Gastrocnemius medialis (tissue), 4 donors: ENCODE data around the gene PDE4D. TPM values are rescaled to one million over a fixed set of nuclear protein-coding genes. Genes with fewer than 3 reads are reported as not detected.

Experiments used
- ATAC-seq, 2 donors: fragments of 150-250 bp; one replicate each; pipeline ENCODE4 v1.9.1; 2016
- DNase-seq, 2 donors: peaks; one replicate each; pipeline ENCODE4 v3.0.0-alpha.2; 2019
- H3K27ac ChIP-seq, 4 donors: fragments of 200-600 bp; sonication (generic); 1 replicate in 1 of 4; 2 replicates in 3 of 4; pipeline ENCODE4 v1.5.1; 2016 to 2018; ENCODE audit warnings: mild to moderate bottlenecking in 2 of 4, moderate library complexity in 1 of 4
- H3K27me3 ChIP-seq, 3 donors: fragments of 200-600 bp; sonication (generic) in 2 of 3; 1 replicate in 1 of 3; 2 replicates in 2 of 3; pipeline versions ENCODE4 v1.5.1 to v1.6.0; 2016 to 2019; ENCODE audit warnings: mild to moderate bottlenecking in 1 of 3, moderate library complexity in 1 of 3
- H3K36me3 ChIP-seq, 2 donors: fragments of 200-600 bp; sonication (generic) in 1 of 2; one replicate each; pipeline ENCODE4 v1.5.1; 2017 to 2018
- H3K4me1 ChIP-seq, 2 donors: fragments of 200-600 bp; sonication (generic) in 1 of 2; one replicate each; pipeline ENCODE4 v1.5.1; 2016 to 2017; ENCODE audit warnings: mild to moderate bottlenecking in 2 of 2
- H3K4me3 ChIP-seq, 4 donors: fragments of 200-600 bp; sonication (generic) in 3 of 4; 1 replicate in 1 of 4; 2 replicates in 3 of 4; pipeline ENCODE4 v1.5.1; 2016 to 2019; ENCODE audit warnings: mild to moderate bottlenecking in 2 of 4
- H3K9me3 ChIP-seq, 3 donors: fragments of 200-600 bp; sonication (generic) in 2 of 3; 1 replicate in 1 of 3; 2 replicates in 2 of 3; pipeline ENCODE4 v1.5.1; 2016 to 2019
- CTCF ChIP-seq, 5 experiments: fragments of 450-650 bp in 3 of 5; fragments of 200-600 bp in 2 of 5; sonication (generic) in 2 of 5; IDR thresholded peaks in 4 of 5; conservative IDR thresholded peaks in 1 of 5; 1 replicate in 4 of 5; 2 replicates in 1 of 5; pipeline ENCODE4 v1.5.1; 2016 to 2019; ENCODE audit warnings: antibody characterized with exemption in 5 of 5, mild to moderate bottlenecking in 3 of 5, moderate library complexity in 3 of 5
- POLR2A ChIP-seq, 2 donors: fragments of 450-650 bp; IDR thresholded peaks; one replicate each; pipeline ENCODE4 v1.6.1; 2017; ENCODE audit warnings: antibody characterized with exemption in 2 of 2, mild to moderate bottlenecking in 2 of 2, moderate library complexity in 2 of 2
- in situ Hi-C, 4 donors: fragments of 200-750 bp; cut with MboI; loops; one replicate each; pipeline versions ENCODE4 v1.15.0 to v1.8.0; 2017; ENCODE audit warnings: low sequenced_read_pairs in 4 of 4
- intact Hi-C: fragments of 100-400 bp; cut with DNase I; formaldehyde crosslinking; loops from one replicate; pipeline ENCODE4 v1.15.1; 2023; ENCODE audit warnings: low total_unique reads
- total RNA-seq, 4 donors: library from RNA; depleted of rRNA; stranded (reverse); fragments of >200 nt; gene quantifications; one replicate each; pipeline versions ENCODE4 v1.1.0 to v1.2.3, GENCODE V29; 2016

The PDE4D gene
- total RNA-seq, 4 donors from 2014 or later, result 133 to 223 (median 185) TPM

- in situ Hi-C loops (loop anchor here in 1 of 4 donors (25.0 kb wide), 1 partner anchor 333 kb away; no protein-coding TSS in a partner anchor), intact Hi-C loops (no loop called here)
- DNase-seq (no peak), ATAC-seq (no peak)
- Histone ChIP-seq H3K9me3 (no peaks in the 10 kb centered on the region), H3K4me1 (no peaks in the 10 kb centered on the region), H3K4me3 (no peak overlapping the region), H3K27me3 (no peaks in the 10 kb centered on the region), H3K27ac (no peak overlapping the region), H3K36me3 (no peaks in the 10 kb centered on the region)
- TF ChIP-seq POLR2A (IDR thresholded peaks at IDR 0.05), result no peak
- TF ChIP-seq CTCF (IDR thresholded peaks at IDR 0.05 in 4 of 5, conservative IDR thresholded peaks at IDR 0.05 in 1 of 5), result no peak
These were observed 64.1 kb downstream of the PDE4D start for GRCh38 chr5:59829386-59829785.

- ATAC-seq, result no peak
- TF ChIP-seq POLR2A (IDR thresholded peaks at IDR 0.05) (no peak), CTCF (IDR thresholded peaks at IDR 0.05 in 4 of 5, conservative IDR thresholded peaks at IDR 0.05 in 1 of 5) (no peak)
- intact Hi-C loops, result no loop called here
- no peaks in the 10 kb centered on the region for H3K27me3 ChIP-seq
- H3K27ac ChIP-seq, result no peak overlapping the region
- no peaks in the 10 kb centered on the region for H3K4me1 ChIP-seq
- no peak for DNase-seq
- H3K4me3 ChIP-seq, result no peak overlapping the region
- in situ Hi-C loops, result loop anchor here in 1 of 4 donors (25.0 kb wide), 1 partner anchor 334 kb away; no protein-coding TSS in a partner anchor
- no peaks in the 10 kb centered on the region for H3K9me3 ChIP-seq
- H3K36me3 ChIP-seq, result no peaks in the 10 kb centered on the region
These were observed 64.9 kb downstream of the PDE4D start for GRCh38 chr5:59828623-59829022.

- ATAC-seq (no peak), DNase-seq (no peak)
- Histone ChIP-seq H3K36me3 (no peaks in the 10 kb centered on the region), H3K27me3 (no peaks in the 10 kb centered on the region), H3K4me3 (no peak overlapping the region), H3K9me3 (no peaks in the 10 kb centered on the region), H3K4me1 (no peaks in the 10 kb centered on the region), H3K27ac (no peak overlapping the region)
- TF ChIP-seq POLR2A (IDR thresholded peaks at IDR 0.05), result no peak
- no peak for TF ChIP-seq CTCF (IDR thresholded peaks at IDR 0.05 in 4 of 5, conservative IDR thresholded peaks at IDR 0.05 in 1 of 5)
- in situ Hi-C loops, result loop anchor here in 1 of 4 donors (25.0 kb wide), 1 partner anchor 335 kb away; no protein-coding TSS in a partner anchor
- intact Hi-C loops, result no loop called here
These were observed 66.5 kb downstream of the PDE4D start for GRCh38 chr5:59826996-59827395.

- in situ Hi-C loops, result loop anchor here in 2 of 4 donors (25.0 kb wide), 2 partner anchors 564 to 864 kb away; no protein-coding TSS in a partner anchor
- Histone ChIP-seq H3K27ac (no peak overlapping the region), H3K4me1 (no peaks in the 10 kb centered on the region), H3K27me3 (no peaks in the 10 kb centered on the region), H3K9me3 (no peaks in the 10 kb centered on the region), H3K4me3 (no peak overlapping the region), H3K36me3 (no peaks in the 10 kb centered on the region)
- DNase-seq, result no peak
- intact Hi-C loops, result no loop called here
- TF ChIP-seq POLR2A (IDR thresholded peaks at IDR 0.05), result no peak
- TF ChIP-seq CTCF (IDR thresholded peaks at IDR 0.05 in 4 of 5, conservative IDR thresholded peaks at IDR 0.05 in 1 of 5), result no peak
- ATAC-seq, result no peak
These were observed 70.1 kb downstream of the PDE4D start for GRCh38 chr5:59823420-59823819.

- Histone ChIP-seq H3K4me1 (no peaks in the 10 kb centered on the region), H3K27ac (no peak overlapping the region), H3K36me3 (no peaks in the 10 kb centered on the region), H3K27me3 (no peaks in the 10 kb centered on the region), H3K9me3 (no peaks in the 10 kb centered on the region), H3K4me3 (no peak overlapping the region)
- intact Hi-C loops (no loop called here), in situ Hi-C loops (loop anchor here (10.0 to 25.0 kb wide), 4 partner anchors 567 to 867 kb away; no protein-coding TSS in a partner anchor)
- ATAC-seq (no peak), DNase-seq (no peak)
- TF ChIP-seq CTCF (IDR thresholded peaks at IDR 0.05 in 4 of 5, conservative IDR thresholded peaks at IDR 0.05 in 1 of 5) (no peak), POLR2A (IDR thresholded peaks at IDR 0.05) (no peak)
These were observed 73.7 kb downstream of the PDE4D start for GRCh38 chr5:59819806-59820205.
